ENCODE data around the gene ZRANB1.

- TF ChIP-seq CTCF (IDR thresholded peaks at IDR 0.05), result no peak
- no peak for TF ChIP-seq EZH2 (IDR thresholded peaks at IDR 0.05)
- no peak for TF ChIP-seq EZH2phosphoT487 (IDR thresholded peaks at IDR 0.05)
Measured at GRCh38 chr10:124916585-124917427, 25.1 kb upstream of the ZRANB1 start.

All from neural progenitor cell (in vitro differentiated cells).